ENCODE measurements around the gene DNA2. TPM values are rescaled to one million over a fixed set of nuclear protein-coding genes. Genes with fewer than 3 reads are reported as not detected.

The DNA2 gene
- total RNA-seq, 1 experiment from 2014 or later: 29.0 TPM

DNA sequence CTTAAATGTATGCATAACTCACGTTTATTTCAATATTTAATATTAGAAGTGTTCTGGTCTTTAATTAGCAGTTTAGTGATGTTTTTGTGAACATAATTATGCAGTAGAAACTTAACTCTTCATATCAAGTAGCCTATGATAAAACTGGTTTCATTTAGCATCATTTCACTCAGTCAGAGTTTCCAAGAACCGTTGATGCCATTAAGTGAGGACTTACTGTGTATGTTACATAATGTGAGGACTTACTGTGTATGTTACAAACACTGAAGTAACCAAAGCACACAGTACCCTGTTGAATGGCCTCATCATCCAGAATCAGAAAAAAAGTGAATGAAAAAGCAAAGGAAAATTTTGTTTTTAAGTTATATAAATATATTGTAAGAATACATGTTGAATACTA, 106.2 kb downstream of the DNA2 start:
- H3K4me1 ChIP-seq (ENCODE audit: control insufficient read depth, insufficient read depth, low read length): no peaks in the 10 kb centered on the region
- no TSS peak for BruUV-seq (replicated peaks)
- ChIA-PET CTCF (no interaction called here), POLR2A (no interaction called here)
- in situ Hi-C loops (cut with HindIII; ENCODE audit: low pct_unique_long_range_greater_than_20kb, low sequenced_read_pairs): no loop called here
- intact Hi-C loops (cut with micrococcal nuclease; ENCODE audit: unreplicated experiment): no loop called here
- no peak overlapping the region for H3K4me3 ChIP-seq (ENCODE audit: low read depth in 2 of 2, low read length in 2 of 2)
- no peak for ATAC-seq
- H3K9me3 ChIP-seq (ENCODE audit: control insufficient read depth, insufficient read depth, low read depth, low read length): no peaks in the 10 kb centered on the region
- H3K27me3 ChIP-seq (ENCODE audit: control insufficient read depth, insufficient read depth, low read length): no peaks in the 10 kb centered on the region
- DNase-seq (ENCODE audit: low read depth, low spot score): no peak
- TF ChIP-seq, protein P1, sequence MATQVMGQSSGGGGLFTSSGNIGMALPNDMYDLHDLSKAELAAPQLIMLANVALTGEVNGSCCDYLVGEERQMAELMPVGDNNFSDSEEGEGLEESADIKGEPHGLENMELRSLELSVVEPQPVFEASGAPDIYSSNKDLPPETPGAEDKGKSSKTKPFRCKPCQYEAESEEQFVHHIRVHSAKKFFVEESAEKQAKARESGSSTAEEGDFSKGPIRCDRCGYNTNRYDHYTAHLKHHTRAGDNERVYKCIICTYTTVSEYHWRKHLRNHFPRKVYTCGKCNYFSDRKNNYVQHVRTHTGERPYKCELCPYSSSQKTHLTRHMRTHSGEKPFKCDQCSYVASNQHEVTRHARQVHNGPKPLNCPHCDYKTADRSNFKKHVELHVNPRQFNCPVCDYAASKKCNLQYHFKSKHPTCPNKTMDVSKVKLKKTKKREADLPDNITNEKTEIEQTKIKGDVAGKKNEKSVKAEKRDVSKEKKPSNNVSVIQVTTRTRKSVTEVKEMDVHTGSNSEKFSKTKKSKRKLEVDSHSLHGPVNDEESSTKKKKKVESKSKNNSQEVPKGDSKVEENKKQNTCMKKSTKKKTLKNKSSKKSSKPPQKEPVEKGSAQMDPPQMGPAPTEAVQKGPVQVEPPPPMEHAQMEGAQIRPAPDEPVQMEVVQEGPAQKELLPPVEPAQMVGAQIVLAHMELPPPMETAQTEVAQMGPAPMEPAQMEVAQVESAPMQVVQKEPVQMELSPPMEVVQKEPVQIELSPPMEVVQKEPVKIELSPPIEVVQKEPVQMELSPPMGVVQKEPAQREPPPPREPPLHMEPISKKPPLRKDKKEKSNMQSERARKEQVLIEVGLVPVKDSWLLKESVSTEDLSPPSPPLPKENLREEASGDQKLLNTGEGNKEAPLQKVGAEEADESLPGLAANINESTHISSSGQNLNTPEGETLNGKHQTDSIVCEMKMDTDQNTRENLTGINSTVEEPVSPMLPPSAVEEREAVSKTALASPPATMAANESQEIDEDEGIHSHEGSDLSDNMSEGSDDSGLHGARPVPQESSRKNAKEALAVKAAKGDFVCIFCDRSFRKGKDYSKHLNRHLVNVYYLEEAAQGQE (IDR thresholded peaks at IDR 0.05; ENCODE audit: insufficient read depth in 1 of 2, low read depth in 2 of 2, low read length in 1 of 2): no peak
- TF ChIP-seq POLR2AphosphoS5 (IDR thresholded peaks at IDR 0.05; ENCODE audit: low read depth, low read length) (no peak), TCF7L2 (IDR thresholded peaks at IDR 0.05; ENCODE audit: low read depth, low read length) (no peak)
- TF ChIP-seq, protein P2, sequence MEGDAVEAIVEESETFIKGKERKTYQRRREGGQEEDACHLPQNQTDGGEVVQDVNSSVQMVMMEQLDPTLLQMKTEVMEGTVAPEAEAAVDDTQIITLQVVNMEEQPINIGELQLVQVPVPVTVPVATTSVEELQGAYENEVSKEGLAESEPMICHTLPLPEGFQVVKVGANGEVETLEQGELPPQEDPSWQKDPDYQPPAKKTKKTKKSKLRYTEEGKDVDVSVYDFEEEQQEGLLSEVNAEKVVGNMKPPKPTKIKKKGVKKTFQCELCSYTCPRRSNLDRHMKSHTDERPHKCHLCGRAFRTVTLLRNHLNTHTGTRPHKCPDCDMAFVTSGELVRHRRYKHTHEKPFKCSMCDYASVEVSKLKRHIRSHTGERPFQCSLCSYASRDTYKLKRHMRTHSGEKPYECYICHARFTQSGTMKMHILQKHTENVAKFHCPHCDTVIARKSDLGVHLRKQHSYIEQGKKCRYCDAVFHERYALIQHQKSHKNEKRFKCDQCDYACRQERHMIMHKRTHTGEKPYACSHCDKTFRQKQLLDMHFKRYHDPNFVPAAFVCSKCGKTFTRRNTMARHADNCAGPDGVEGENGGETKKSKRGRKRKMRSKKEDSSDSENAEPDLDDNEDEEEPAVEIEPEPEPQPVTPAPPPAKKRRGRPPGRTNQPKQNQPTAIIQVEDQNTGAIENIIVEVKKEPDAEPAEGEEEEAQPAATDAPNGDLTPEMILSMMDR (IDR thresholded peaks at IDR 0.05): no peak
- peaks cover 11% of the 10 kb centered on the region for H3K36me3 ChIP-seq (ENCODE audit: control insufficient read depth, insufficient read depth, low read length)
- H3K27ac ChIP-seq (ENCODE audit: low read length): no peak overlapping the region

DNA sequence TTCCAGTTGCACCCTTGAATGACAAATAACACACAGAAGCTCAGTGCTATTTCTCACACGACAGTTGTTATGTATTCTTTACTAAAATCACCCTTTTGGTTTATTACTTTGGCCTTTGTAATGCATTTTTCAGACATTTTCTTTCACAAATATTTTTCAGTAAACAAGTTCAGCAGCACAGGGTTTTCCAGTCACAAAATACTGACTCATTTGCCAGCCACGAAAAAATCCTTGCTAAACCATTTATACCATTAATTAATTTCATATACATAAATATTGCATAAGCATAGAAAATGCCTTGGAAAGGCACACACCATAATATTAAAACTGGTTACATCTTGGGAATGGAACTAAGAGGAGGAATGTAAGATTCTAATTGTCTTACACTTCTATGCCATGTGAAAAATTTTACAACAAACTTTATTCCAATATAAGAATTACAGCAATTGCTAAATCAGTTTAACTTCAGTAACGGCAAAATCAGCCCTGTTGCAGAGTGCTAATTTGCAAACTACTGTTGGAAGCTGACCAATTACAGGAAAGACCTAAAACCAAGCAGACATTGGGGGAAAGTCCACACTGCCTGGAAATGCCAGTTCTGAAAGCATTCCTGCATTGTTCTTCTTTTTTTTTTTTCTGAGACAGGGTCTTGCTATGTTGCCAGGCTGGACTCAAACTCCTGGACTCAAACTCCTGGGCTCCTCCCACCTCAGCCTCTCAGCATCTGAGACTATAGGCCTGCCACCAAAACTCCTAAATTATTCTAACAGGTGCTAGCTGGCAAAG, 107.5 kb downstream of the DNA2 start:
- H3K36me3 ChIP-seq (ENCODE audit: control insufficient read depth, insufficient read depth, low read length): peaks cover 11% of the 10 kb centered on the region
- CTCF ChIA-PET: no interaction called here
- H3K4me3 ChIP-seq (ENCODE audit: low read depth in 2 of 2, low read length in 2 of 2): no peak overlapping the region
- no peak for TF ChIP-seq SIN3A (IDR thresholded peaks at IDR 0.05; ENCODE audit: borderline replicate concordance, insufficient read depth, low read depth, low read length)
- no peak for TF ChIP-seq TCF7L2 (IDR thresholded peaks at IDR 0.05; ENCODE audit: low read depth, low read length)
- intact Hi-C loops (cut with micrococcal nuclease; ENCODE audit: unreplicated experiment): no loop called here
- H3K27ac ChIP-seq (ENCODE audit: low read length): no peak overlapping the region
- no TSS peak for BruUV-seq (replicated peaks)
- H3K4me1 ChIP-seq (ENCODE audit: control insufficient read depth, insufficient read depth, low read length): no peaks in the 10 kb centered on the region
- no peaks in the 10 kb centered on the region for H3K9me3 ChIP-seq (ENCODE audit: control insufficient read depth, insufficient read depth, low read depth, low read length)
- in situ Hi-C loops (cut with HindIII; ENCODE audit: low pct_unique_long_range_greater_than_20kb, low sequenced_read_pairs): no loop called here
- DNase-seq (ENCODE audit: low read depth, low spot score) (no peak), ATAC-seq (no peak)
- POLR2A ChIA-PET: interaction anchor here (0.6 kb wide), 1 partner anchor 15 kb away, joined by 5 read pairs; no protein-coding TSS in a partner anchor
- H3K27me3 ChIP-seq (ENCODE audit: control insufficient read depth, insufficient read depth, low read length): no peaks in the 10 kb centered on the region

Other genes with a start within 250 kb of the DNA2 start
- gene ATOH7, start 239.9 kb downstream of the DNA2 start, total RNA-seq (2021; ENCODE audit: unreplicated experiment): 0.28 TPM
- 143 TPM for gene HNRNPH3, start 139.9 kb downstream of the DNA2 start, total RNA-seq (2021; ENCODE audit: unreplicated experiment)
- 11.7 TPM for gene PBLD, start 139.0 kb downstream of the DNA2 start, total RNA-seq (2021; ENCODE audit: unreplicated experiment)
- gene RUFY2, start 64.7 kb downstream of the DNA2 start, total RNA-seq (2021; ENCODE audit: unreplicated experiment): 25.1 TPM
- gene SLC25A16, start 55.5 kb upstream of the DNA2 start, total RNA-seq (2021; ENCODE audit: unreplicated experiment): 20.8 TPM
- gene TET1, start 88.4 kb upstream of the DNA2 start, total RNA-seq (2021; ENCODE audit: unreplicated experiment): 2.3 TPM
- 102 TPM for gene CCAR1, start 249.3 kb upstream of the DNA2 start, total RNA-seq (2021; ENCODE audit: unreplicated experiment)